Pons (tissue), 1 donor: ENCODE results near the gene LHFPL4.
"Not testable (repeated sequence)": the region's sequence is repeated elsewhere in the genome, so short reads cannot be mapped to it uniquely, and the experiment has no call there.

Experiments used
- DNase-seq: peaks from one replicate; pipeline ENCODE4 v3.0.0-alpha.2; 2016; ENCODE audit warnings: low spot score

Gene LHFPL4

DNA sequence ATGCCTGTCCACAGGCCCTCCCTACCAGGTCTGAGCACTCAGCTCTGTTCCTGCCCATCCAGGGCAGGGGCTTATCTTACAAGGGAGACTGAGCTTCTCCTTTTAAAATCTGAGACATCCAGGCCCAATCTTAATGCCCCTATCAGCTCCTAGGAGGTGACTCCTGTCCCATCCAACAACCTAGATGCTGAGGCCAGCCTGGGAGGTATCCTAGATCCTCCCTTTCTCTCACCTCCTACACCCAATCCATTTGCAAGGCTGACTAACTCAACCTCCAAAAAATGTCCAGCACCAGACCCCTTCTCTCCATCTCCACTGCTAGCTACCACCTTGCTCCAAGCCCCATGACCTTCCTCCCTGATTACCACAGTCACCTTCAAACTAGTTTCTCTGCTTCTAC is 17.4 kb downstream of the LHFPL4 start:
- DNase-seq, result no peak

DNA sequence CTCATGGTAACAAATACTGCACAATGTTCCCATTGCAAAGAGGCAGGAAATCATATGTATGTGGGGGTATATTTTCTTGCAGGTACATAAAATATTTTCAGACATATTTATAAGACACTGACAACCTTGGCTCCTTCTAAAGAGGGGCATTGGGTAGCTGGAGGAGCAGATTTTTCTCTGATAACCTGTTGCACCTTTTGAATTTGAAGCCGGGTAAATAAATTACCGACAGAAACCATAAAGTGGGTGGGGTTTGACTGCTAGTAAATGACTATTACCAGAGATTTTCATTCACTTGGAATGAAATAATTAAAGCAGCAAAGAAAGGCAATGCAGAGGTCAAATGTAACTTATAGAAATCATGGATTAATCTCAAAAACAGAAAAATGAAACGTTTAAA is 19.2 kb downstream of the LHFPL4 start:
- no peak for DNase-seq

DNA sequence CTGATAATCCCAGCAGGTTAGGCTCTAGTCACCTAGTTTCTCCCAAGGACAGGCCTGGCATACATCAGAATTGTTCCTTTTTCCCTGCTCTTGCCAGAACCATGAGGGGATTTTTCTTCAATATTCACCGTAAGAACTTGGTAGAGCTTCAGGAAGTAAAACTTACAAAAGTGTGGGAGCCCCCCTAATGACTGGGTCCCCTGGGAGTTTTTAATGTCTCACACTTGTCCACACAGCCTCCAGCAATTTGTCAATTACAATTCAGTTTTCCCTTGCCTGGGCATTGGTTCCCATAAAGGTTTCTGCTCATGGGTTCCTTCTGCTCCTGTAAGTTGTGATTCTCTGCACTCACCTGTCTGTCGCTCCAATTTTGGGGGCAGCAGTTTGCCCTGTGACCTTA is 28.5 kb downstream of the LHFPL4 start:
- no peak for DNase-seq

DNA sequence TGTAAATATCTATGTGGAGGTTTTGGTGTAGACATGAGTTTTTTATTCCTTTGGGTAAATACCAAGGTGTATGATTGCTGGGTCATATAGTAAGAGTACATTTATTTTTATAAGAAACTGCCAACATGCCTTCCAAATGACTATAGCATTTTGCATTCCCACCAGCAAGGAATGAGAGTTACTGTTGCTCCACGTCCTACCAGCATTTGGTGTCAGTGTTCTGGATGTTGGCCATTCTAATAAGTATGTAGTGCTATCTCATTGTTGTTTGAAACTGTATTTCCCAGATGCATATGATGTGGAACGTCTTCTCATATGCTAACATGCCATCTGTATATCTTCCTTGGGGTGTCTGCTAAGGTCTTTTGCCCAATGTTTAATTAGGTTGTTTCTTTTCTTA is 38.7 kb downstream of the LHFPL4 start:
- no peak for DNase-seq

DNA sequence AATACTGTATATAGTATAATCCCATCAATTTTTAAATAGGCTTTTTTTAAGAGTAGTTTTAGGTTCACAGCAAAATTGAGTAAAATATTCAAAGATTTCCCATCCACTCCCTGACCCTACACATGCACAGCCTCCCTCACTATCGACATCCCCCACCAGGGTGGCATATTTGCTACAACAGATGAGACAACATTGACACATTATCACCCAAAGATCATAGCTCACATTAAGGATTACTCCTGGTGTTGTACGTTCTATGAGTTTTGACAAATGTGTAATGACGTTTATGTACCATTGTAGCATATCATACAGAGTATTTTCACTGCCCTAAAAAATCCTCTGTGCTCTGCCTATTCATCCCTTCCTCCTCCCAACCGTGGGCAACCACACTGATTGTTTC is 39.3 kb downstream of the LHFPL4 start:
- no peak for DNase-seq

DNA sequence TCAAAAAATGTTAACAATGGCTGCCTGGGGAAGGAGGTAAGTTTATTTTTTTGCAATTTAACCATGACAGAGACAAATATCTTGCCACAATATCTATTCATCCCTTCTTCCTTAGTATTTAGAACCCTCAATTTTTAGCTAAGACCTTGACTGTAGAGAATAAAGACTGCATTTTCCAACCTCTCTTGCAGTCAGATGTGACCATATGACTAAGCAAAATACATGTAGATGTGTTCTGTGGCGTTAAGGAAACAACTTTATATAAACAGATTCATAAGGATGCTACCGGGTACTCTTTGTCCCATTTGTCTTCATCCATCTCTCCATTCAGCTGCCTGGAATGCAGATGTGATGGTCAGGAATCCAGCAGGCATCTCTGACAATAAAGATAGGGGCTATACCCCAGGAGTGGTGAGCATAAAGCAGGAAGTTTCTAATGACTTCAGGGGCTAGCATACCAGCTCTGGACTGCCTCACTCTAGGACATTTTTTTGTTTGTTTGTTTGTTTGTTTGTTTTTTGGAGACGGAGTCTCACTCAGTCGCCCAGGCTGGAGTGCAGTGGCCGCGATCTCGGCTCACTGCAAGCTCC is 41.1 kb downstream of the LHFPL4 start:
- DNase-seq, result no peak

DNA sequence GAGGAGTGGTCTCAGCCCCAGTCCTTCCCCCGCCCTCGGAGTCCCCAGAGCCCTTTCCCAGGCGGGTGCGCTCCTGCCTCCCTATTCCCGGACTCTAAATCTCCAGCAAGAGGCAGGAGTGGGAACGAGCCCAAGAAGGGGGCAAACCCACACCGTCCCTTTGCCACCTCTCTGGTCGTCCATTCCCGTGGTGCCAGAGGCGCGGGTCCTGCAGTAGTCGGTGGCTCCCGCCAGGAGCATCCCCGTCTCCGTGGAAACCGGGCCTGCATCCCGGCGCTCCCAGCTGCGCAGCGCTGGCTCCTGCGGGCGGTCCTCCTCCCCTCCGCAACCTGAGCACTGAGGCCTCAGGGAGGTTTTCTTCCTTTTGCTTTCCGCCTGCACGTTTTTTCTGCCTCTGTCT is 44.8 kb downstream of the LHFPL4 start:
- DNase-seq, result no peak

DNA sequence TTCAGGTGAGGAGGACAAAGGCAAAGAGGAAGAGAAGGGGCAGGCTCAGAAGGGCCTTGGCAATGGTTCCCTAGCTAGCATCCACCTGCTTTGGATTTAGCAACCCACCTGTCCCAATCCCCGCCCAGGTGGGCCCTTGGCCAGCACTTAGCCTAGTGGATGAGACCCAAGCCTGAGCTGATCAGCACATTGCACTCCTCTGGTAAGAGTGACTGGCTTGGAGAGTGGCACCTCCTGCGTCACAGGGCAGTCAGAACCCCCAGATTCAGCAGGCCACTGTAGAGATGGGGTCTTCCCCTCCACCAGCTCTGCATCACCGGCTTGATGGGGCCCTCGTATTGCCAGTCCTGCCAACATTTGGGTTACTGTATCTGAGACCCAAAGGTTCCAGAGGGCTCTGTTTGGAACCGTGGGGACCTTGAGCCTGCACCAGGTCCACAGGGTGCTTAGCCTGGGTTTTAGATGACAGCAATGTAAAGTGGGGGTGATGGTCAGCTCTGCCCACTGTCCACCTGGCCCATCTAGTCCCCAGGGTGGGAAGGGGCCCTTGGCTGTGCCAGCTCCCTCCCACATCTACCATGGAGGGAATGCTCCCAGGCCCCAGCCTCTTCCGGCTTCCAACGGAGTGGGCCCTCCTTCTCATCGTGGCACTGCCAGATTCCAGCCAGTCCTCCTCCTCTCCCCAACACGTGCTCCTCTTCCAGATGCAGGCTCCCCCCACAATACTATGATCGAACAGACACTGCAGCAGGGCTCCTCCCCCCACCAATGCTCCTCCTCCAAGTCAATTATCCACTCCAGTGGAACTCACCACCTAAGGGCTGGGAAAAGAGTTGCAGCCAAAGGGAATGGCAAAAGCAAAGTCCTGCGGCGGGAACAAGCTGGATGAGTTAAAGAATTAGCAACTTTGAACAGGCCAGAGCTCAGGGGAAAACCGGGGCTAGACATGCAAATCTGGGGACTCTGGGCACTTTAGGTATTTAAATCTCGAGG is 45.7 kb downstream of the LHFPL4 start:
- no peak for DNase-seq

DNA sequence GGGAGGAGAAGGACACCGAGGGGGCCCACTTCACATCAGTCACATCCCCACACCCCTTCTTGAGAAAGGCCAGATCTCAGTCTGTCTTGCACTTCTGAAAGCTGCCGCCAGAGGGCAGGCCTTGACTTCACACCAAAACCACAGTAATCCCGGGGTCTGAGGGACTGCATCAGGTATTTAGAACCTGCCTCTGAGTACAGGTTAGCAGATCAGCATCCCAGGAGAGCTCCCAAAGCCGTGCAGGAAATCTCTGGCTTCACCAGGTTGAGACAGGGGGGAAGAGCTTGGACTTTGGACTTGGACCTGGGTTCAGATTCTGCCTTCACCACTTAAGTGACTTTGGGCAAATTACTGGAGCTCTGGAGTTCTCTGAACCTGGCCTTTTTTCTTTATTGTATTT is 50.3 kb downstream of the LHFPL4 start:
- DNase-seq, result peak; percentile 49

DNA sequence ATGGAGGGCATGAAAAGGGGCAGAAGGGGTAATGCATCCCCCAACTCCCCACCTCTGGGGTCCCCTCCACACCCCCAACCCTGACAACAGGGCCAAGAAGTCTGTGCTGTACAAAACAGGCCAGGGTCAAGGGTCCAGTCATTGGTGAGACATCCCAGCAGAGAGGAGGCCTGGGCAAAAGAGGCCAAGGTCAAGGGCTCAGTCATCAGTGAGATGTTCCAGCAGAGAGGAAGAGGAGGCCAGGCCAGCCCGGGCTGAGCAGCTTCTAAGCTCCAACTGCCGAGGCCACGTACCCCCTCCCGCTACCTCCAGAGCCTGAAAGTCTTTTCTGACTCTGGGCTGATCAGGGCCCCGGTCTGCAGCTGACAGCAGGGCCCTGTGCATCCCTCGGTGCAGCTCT is 52.4 kb downstream of the LHFPL4 start:
- no peak for DNase-seq

DNA sequence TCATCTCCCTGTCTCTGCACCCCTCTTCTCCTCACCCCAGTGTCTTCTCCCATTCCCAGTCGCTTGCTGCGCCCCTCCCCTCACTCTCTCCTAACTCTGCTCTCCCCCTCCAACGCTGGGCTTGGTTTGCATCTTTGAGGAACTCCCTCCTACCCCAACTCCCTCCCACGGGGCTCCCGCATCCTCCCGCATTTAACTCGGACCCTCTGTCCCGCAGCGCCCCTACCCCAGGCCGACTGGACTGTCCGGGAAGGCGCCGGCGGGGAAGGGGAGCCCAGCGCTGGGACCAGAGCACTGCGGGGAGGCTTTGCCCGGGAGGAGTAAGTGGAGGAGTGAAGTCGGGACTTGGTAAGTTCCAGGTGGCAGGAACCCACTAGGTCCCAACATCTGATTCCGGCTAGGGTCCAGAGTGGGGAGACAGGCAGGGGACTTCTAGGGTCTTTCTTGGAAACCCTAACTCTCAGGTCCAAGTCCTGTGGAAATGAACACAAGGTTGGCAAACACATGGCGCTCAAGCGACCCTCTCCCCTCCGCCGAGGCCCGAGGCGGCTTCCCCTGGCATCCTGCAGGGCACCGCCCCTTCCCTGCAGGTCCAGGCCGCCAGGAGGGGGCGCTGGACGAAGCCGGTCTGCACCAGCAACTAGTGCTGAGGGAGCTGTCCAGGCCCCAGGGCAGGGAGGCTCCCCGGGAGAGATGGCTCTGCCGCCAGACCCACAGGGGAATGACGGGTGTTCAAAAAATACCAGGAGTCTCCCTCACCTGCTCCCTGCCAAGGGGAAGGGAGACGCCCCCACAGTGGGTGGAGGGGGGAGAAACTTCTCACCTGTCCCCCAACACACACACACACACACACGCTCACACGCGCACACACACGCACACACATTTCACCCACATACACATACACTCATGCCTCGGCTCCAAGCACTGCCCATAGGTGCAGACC is 53.2 kb downstream of the LHFPL4 start:
- DNase-seq, result no peak

DNA sequence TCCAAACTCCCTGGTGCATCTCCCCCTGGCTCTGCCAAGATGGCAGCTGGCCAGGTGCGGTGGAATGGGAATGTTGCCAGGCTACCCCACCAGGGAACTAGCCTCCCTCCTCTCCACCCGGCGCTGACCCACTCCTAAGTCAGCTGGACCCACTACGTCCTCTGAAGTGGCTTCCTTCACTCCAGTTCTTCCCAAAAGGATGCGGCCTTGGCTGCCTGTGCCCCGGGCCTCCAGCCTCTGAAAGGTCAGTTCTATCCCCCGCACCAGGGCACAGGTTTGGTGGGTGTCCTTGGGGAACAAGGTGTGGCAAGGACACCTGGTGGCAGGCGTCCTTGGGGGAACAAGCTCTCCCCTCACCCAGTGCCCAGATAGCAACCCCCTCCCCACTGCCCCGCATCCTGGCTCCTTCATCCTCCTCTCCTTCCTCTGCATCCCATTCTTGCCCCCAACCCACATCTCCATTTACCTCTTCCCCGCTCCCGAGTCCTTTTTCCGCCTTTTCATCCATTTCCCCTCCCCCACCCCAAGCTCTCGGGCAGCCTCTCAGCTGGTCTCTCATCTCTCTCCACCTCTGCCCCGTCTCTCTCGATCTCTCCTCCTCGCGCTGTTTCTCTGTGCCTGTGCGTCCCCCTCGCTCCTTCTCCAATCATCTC is 54.0 kb downstream of the LHFPL4 start:
- DNase-seq, result no peak

DNA sequence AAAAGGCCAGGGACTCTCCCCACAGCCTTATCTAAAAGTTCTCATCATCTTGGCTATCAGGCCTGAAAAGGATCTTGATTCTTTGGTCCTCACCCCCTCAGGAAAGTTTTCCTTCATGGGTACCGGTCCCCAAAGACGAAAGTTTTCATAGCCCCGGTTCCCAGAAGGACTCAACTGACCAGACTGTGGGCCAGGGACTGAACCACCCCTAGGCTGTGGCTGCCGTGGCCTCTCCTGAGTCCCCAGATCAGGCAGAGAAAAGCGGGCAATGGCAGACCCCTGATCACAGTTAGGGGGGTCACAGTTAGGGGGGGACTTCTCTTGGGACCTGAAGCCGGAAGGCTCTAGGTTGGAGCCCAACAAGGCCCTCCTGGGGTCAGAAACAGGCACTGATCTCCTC is 54.8 kb downstream of the LHFPL4 start:
- no peak for DNase-seq

DNA sequence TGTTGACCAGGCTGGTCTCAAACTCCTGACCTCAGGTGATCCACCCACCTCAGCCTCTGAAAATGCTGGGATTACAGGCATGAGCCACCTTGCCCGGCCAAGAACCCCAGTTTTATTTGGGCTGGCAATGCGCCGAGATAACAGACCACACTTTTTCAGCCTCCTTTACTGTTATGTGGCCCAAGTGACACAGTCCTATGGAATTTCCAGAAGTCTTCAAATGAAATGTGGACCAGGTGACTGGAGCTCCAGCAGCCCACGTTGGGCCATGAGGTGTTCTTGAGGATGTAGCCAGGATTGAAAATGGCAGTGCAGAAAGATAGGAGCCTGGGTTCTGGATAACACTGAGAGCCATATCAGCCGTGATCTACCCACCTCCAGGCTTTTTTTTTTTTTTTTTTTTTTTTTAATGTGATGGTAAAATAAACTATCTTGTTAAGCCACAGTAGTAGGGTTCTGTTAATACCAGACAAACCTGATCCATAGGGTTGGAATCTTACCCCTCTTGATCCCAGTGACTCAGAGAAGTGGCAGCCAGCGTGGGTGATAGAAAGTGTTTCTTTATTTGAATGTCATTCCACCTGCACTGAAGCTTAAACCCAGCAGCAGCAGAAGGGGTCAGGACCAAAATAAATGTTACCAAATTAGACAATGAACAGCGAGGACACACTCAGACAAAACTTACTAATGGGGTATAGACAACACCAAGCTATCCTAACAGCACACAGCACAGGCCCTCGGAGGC is 55.6 kb downstream of the LHFPL4 start:
- no peak for DNase-seq

DNA sequence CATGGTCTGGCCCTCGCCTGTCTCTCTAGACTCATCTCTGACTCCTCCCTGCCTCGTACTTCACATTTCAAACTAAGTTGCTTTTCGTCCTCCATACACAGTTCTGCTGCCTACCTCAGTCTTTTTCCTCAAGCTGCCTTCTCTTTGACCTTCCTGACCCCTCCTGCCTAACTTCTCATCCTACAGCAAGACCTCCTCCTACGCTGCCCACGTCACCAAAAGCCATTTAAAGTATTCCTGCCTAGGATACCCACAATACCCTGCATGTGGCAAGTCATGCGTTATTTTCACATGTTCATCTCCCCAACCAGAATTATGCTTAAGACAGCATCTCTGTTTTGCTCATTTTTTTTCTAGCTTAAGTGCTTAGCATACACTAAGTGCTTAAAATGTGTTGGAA is 56.7 kb downstream of the LHFPL4 start:
- DNase-seq, result no peak

DNA sequence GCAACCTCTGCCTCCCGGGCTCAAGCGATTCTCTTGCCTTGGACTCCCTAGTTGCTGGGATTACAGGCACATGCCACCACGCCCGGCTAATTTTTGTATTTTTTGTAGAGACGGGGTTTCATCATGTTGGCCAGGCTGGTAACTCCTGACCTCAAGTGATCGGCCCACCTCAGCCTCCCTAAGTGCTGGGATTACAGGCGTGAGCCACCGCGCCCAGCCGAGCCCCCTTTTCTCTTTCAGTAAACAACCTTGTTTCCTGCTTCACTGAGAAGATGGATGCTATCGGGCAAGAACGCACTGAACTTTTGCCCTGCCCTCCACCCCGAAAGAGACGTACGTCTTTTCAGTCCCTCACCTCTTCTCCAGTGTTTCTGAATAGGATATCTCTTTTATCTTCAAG is 59.6 kb downstream of the LHFPL4 start:
- not testable (repeated sequence) for DNase-seq

DNA sequence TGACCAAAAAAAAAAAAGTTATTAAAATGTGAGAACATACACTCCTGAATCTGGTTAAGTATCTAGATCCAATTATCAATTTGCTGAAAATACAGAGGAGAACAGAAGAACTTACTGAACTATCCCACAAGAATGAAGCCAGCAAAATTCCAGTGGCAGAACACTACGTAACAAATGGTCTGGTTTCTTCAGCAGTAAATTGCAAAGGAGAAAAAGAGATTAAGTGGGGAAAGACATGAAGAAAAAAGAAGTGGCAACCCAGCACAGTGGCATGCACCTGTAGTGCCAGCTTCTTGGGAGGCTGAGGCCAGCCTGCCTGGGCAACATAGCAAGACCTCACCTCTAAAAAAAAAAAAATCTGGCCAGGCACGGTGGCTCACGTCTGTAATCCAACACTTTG is 62.1 kb downstream of the LHFPL4 start:
- no peak for DNase-seq

DNA sequence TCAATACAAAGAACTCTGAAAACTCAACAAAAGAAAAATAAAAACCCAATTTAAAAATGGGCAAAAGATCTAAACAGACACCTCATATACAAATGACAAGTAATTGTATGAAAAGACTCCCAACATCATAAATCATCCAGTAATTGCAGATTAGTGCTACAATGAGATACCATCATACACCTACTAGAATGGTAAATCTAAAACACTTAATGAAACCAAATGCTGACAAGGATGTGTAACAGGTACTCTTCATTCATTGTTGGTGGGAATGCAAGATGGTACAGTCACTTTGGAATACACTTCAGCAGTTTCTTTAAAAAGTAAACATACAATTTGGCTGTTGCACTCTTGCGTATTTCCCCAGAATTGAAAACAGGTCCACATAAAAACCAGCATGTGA is 68.4 kb downstream of the LHFPL4 start:
- no peak for DNase-seq

DNA sequence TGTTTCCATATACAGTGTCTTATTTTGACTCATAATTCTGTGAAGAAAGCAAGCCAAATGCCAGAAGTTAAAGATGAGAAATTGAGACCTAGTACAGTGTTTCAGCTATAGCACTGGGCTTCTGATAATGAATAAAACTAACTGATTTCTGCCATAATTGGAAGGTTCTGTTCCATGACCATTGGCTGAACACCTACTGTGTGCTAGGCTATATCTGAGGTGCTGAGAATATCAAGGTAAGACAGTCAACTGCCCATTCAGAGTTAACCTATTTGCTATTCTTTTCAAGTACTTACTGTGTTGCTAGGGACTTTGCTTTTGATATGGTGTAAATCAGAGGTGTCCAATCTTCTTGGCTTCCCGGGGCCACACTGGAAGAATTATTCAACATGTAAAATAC is 73.4 kb downstream of the LHFPL4 start:
- no peak for DNase-seq

DNA sequence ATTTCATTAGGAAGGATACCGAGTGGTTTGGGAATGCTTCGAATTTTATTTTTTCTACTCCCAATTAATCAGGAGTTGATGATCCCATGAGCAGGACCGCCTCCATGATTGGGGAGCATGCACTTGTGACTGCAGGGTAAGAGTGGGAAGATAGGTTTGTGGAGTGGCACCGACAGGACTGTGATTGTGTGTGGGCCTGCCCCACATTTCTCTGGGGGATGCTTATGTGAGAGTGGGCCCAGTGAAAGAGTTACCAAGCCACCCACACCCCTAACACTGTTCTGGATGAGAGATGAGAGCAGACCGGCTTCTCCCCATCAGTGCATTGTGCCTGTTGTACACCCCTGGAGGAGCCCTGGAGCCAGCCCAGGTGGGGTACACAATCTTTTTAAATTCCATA is 76.7 kb downstream of the LHFPL4 start:
- DNase-seq, result no peak

DNA sequence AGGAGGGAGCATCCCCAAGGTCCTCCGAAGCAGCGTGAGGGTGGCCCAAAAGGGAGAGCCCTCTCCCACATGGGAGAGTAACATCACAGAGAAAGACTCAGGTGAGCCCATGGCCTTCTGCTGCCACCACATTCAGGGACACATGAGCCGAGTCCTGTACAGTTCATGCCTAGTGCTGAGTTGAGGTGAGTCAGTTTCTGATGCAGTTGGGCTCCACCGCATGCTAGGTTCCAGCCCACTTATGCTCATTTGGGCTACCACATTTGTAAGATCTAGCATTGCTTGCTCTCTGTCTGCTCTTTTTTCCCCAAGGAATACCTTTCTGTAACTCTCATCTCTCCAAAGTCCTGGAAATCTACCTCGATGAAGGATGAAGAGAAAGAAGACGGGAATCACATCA is 79.1 kb downstream of the LHFPL4 start:
- DNase-seq, result no peak
